SU-DHL-6 (cell line): Measurements from ENCODE around the gene SNAP91.
"Not testable (repeated sequence)": the region's sequence is repeated elsewhere in the genome, so short reads cannot be mapped to it uniquely, and the experiment has no call there.

Source experiments
- H2AFZ ChIP-seq: fragments of 200-600 bp; sonication (generic); 2 replicates; pipeline ENCODE4 v1.6.1; 2014; ENCODE audit warnings: low read depth, mild to moderate bottlenecking, moderate library complexity, mixed read lengths, antibody characterized with exemption, low read length; ENCODE audit not compliant: severe bottlenecking
- H3F3A ChIP-seq: fragments of 200-600 bp; shearing (Covaris generic); 2 replicates; pipeline ENCODE4 v1.6.0; 2016; ENCODE audit warnings: antibody characterized with exemption, mild to moderate bottlenecking; ENCODE audit not compliant: insufficient read depth
- H3K27ac ChIP-seq: fragments of 200-600 bp; sonication (generic); 2 replicates; pipeline ENCODE4 v1.5.1; 2016; ENCODE audit warnings: low read depth, mild to moderate bottlenecking, low read length, moderate library complexity, mixed read lengths
- H3K27me3 ChIP-seq: fragments of 200-600 bp; sonication (generic), shearing (Covaris generic); 2 replicates; pipeline ENCODE4 v1.6.0; 2014; ENCODE audit warnings: mild to moderate bottlenecking, low read length
- H3K36me3 ChIP-seq: fragments of 200-600 bp; sonication (generic); 2 replicates; pipeline ENCODE4 v1.6.1; 2014; ENCODE audit warnings: mild to moderate bottlenecking, low read length, mixed read lengths
- H3K4me2 ChIP-seq: fragments of 300-600, 200-600 bp; shearing (Covaris generic), sonication (generic); 2 replicates; pipeline ENCODE4 v1.6.0; 2014; ENCODE audit warnings: low read length, low read depth, mild to moderate bottlenecking; ENCODE audit not compliant: poor library complexity, severe bottlenecking
- H3K4me3 ChIP-seq: fragments of 200-600 bp; sonication (generic); 2 replicates; pipeline ENCODE4 v1.5.1; 2014; ENCODE audit warnings: antibody characterized with exemption, low read length, mild to moderate bottlenecking, mixed read lengths; ENCODE audit not compliant: insufficient read depth, poor library complexity, severe bottlenecking
- H3K79me2 ChIP-seq: fragments of 200-600 bp; sonication (generic); 2 replicates; pipeline ENCODE4 v1.6.1; 2014; ENCODE audit warnings: mild to moderate bottlenecking, low read length, moderate library complexity; ENCODE audit not compliant: insufficient read depth
- H3K9ac ChIP-seq: fragments of 200-600 bp; sonication (generic); 2 replicates; pipeline ENCODE4 v1.7.0; 2014; ENCODE audit warnings: mild to moderate bottlenecking, low read length
- H3K9me2 ChIP-seq: fragments of 200-600 bp; sonication (generic); replicated peaks from 2 replicates; pipeline ENCODE4 v1.6.1; 2014; ENCODE audit warnings: low read length; ENCODE audit not compliant: insufficient read depth
- H3K9me3 ChIP-seq: fragments of 200-600 bp; sonication (generic); 2 replicates; pipeline ENCODE4 v1.6.1; 2014; ENCODE audit warnings: low read length, mixed read lengths; ENCODE audit not compliant: insufficient read depth
- H4K20me1 ChIP-seq: fragments of 200-600 bp; sonication (generic); 2 replicates; pipeline ENCODE4 v1.6.1; 2014; ENCODE audit warnings: low read depth, mild to moderate bottlenecking, antibody characterized with exemption, low read length, moderate library complexity, mixed read lengths
- CTCF ChIP-seq: fragments of 200-600 bp; sonication (generic); IDR thresholded peaks from one replicate; pipeline ENCODE4 v1.5.1; 2017; ENCODE audit warnings: antibody characterized with exemption, mild to moderate bottlenecking, low read length, moderate library complexity; ENCODE audit not compliant: insufficient read depth, poor library complexity, severe bottlenecking
- EZH2phosphoT487 ChIP-seq: fragments of 200-600 bp; sonication (generic), shearing (Covaris generic); conservative IDR thresholded peaks from 2 replicates; pipeline ENCODE4 v1.6.1; 2018; ENCODE audit warnings: mild to moderate bottlenecking, antibody characterized with exemption, low read length, moderate library complexity, mixed read lengths

Gene SNAP91

DNA sequence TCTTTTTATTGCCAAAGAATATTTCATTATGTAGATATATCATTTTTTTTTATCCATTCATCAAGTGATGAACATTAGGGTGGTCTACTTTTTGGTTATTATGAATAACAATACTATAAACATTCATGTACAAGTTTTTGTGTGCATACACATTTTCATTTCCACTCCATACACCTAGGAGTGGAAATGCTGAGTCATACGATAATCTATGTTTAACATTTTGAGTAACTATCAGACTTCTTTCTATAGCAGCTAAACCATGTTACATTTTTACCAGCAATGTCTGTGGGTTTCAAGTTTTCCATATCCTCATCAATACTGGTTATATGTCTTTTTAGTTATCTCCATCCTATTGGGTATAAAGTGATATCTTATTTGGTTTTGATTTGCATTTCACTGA, 130.8 kb downstream of the SNAP91 start:
- Histone ChIP-seq H3K79me2 (no peaks in the 10 kb centered on the region), H3F3A (no peaks in the 10 kb centered on the region), H4K20me1 (no peaks in the 10 kb centered on the region), H3K27ac (no peak overlapping the region), H3K9ac (no peak overlapping the region), H3K9me2 (no peaks in the 10 kb centered on the region), H3K4me3 (no peak overlapping the region), H2AFZ (no peak overlapping the region), H3K4me2 (no peak overlapping the region), H3K9me3 (no peaks in the 10 kb centered on the region), H3K36me3 (no peaks in the 10 kb centered on the region), H3K27me3 (no peaks in the 10 kb centered on the region)
- no peak for TF ChIP-seq CTCF

DNA sequence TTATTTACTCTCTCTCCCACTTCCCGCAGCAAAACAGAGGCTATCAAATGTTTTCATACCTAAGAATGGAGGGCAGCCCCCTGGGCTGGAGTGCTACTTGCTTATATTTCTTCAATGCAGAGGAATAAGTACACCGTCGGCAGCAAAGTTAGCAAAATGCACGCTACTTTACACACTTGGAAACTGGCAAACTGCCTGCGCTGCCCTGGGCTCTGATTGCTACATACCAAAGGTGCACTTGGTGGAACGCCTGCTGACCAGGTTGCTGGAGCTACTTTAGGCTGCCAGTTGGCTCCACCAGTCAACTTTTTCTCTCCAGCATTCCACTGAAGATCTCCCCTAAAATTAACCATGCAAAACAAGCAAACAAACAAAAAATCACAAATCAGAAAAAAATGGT, 134.1 kb downstream of the SNAP91 start:
- Histone ChIP-seq H3F3A (no peaks in the 10 kb centered on the region), H3K36me3 (no peaks in the 10 kb centered on the region), H3K9ac (no peak overlapping the region), H3K9me3 (no peaks in the 10 kb centered on the region), H3K79me2 (no peaks in the 10 kb centered on the region), H4K20me1 (no peaks in the 10 kb centered on the region), H3K4me2 (no peak overlapping the region), H3K27ac (no peak overlapping the region), H3K9me2 (no peaks in the 10 kb centered on the region), H3K4me3 (no peak overlapping the region), H3K27me3 (no peaks in the 10 kb centered on the region), H2AFZ (no peak overlapping the region)
- no peak for TF ChIP-seq EZH2phosphoT487
- no peak for TF ChIP-seq CTCF

GRCh38 chr6:83571663-83572185, 137.2 kb downstream of the SNAP91 start:
- not testable (repeated sequence) for H3K79me2 ChIP-seq, H3K36me3 ChIP-seq, H3K27ac ChIP-seq, H3K9me2 ChIP-seq, H3K9me3 ChIP-seq, H3F3A ChIP-seq, H3K27me3 ChIP-seq, H3K9ac ChIP-seq, H3K4me2 ChIP-seq, H3K4me3 ChIP-seq, H4K20me1 ChIP-seq, H2AFZ ChIP-seq

DNA sequence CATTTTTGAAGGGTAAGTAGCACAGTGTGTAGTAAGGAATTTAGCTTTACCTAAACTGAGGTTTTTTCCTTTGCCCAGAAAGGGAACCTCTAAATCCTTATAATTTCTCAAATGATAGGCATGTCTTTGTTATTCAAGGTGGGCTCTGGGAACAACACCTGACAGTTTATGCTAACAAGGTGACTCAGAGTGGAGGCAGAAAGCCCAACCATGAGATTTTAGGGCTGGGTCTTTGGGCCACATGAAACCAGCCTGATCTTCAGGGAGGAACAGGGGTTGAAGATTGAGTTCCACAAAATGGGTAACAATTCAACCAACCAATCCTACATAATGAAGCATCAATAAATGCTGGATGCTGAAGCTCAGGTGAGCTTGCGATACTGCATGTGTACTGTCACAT, 149.9 kb downstream of the SNAP91 start:
- Histone ChIP-seq H3K9ac (no peak overlapping the region), H3F3A (no peaks in the 10 kb centered on the region), H3K79me2 (no peaks in the 10 kb centered on the region), H3K36me3 (no peaks in the 10 kb centered on the region), H3K27me3 (no peaks in the 10 kb centered on the region), H3K27ac (no peak overlapping the region), H3K4me3 (no peak overlapping the region), H3K9me3 (no peaks in the 10 kb centered on the region), H4K20me1 (no peaks in the 10 kb centered on the region), H3K9me2 (no peaks in the 10 kb centered on the region), H3K4me2 (no peak overlapping the region), H2AFZ (no peak overlapping the region)
- TF ChIP-seq EZH2phosphoT487: no peak
- no peak for TF ChIP-seq CTCF
